WI38 (cell line): ENCODE measurements around the gene NHERF2.

Experiments
- H3K4me3 ChIP-seq: 2 replicates; pipeline ENCODE4 v1.5.1; 2011; ENCODE audit warnings: low read depth, mild to moderate bottlenecking, control low read depth, low read length
- CTCF ChIP-seq: IDR thresholded peaks from 2 replicates; pipeline ENCODE4 v1.5.1; 2012; ENCODE audit warnings: low read depth, mild to moderate bottlenecking, control low read depth, low read length

Gene NHERF2

GRCh38 chr16:1985466-1986150 lies 41.1 kb upstream of the NHERF2 start:
- no peak for TF ChIP-seq CTCF
- no peak overlapping the region for H3K4me3 ChIP-seq

- TF ChIP-seq CTCF, result no peak
- no peak overlapping the region for H3K4me3 ChIP-seq
Measured at GRCh38 chr16:1987198-1987597, 39.5 kb upstream of the NHERF2 start.

GRCh38 chr16:1989209-1990100 lies 37.2 kb upstream of the NHERF2 start, which contains the start of gene SYNGR3:
Gene SYNGR3, plus strand, starts transcription at chr16:1989970. Its CDS starts 133 bp downstream, at chr16:1990103.
- no peak for TF ChIP-seq CTCF
- peak within 1 kb of the TSS; percentile 17 for H3K4me3 ChIP-seq

- peak overlapping the region; percentile 10; the same call in 1 of the 2 replicates for H3K4me3 ChIP-seq
- TF ChIP-seq CTCF, result no peak
Measured at GRCh38 chr16:1990101-1990350, 36.7 kb upstream of the NHERF2 start.

- H3K4me3 ChIP-seq, result peak overlapping the region; percentile 17
Measured at GRCh38 chr16:1990351-1991134, 36.2 kb upstream of the NHERF2 start.

GRCh38 chr16:1991135-1991551 lies 35.6 kb upstream of the NHERF2 start:
- TF ChIP-seq CTCF, result no peak
- H3K4me3 ChIP-seq, result no peak overlapping the region

More at GRCh38 chr16:1990351-1991134, 36.2 kb upstream of the NHERF2 start:
- no peak for TF ChIP-seq CTCF
